Fibroblast of the aortic adventitia (primary cell): ENCODE measurements around the gene MBNL2. TPM values are rescaled to one million over a fixed set of nuclear protein-coding genes. Genes with fewer than 3 reads are reported as not detected.

ENCODE experiments used
- DNase-seq: peaks from one replicate; pipeline ENCODE4 v3.0.0-alpha.2; 2010; ENCODE audit warnings: low read depth
- H3K4me3 ChIP-seq: 2 replicates; pipeline ENCODE4 v1.5.1; 2011; ENCODE audit warnings: low read depth, mild to moderate bottlenecking, control low read depth, low read length, moderate library complexity
- total RNA-seq: library from RNA; depleted of rRNA; stranded (reverse); fragments of >200 nt; gene quantifications from 2 replicates; pipeline ENCODE4 v1.2.3, GENCODE V29; 2012; ENCODE audit warnings: low replicate concordance
- TF ChIP-seq, protein P1 (sequence below): IDR thresholded peaks from 2 replicates; pipeline ENCODE4 v1.5.1; 2011; ENCODE audit warnings: mild to moderate bottlenecking, low read length, control low read depth, inconsistent platforms; ENCODE audit not compliant: insufficient read depth

MBNL2 gene
- total RNA-seq, 1 donor: 120 TPM

GRCh38 chr13:97385854-97386253 lies 163.7 kb downstream of the MBNL2 start:
- peak; percentile 25 for DNase-seq
- no peak overlapping the region for H3K4me3 ChIP-seq
- TF ChIP-seq, protein P1, sequence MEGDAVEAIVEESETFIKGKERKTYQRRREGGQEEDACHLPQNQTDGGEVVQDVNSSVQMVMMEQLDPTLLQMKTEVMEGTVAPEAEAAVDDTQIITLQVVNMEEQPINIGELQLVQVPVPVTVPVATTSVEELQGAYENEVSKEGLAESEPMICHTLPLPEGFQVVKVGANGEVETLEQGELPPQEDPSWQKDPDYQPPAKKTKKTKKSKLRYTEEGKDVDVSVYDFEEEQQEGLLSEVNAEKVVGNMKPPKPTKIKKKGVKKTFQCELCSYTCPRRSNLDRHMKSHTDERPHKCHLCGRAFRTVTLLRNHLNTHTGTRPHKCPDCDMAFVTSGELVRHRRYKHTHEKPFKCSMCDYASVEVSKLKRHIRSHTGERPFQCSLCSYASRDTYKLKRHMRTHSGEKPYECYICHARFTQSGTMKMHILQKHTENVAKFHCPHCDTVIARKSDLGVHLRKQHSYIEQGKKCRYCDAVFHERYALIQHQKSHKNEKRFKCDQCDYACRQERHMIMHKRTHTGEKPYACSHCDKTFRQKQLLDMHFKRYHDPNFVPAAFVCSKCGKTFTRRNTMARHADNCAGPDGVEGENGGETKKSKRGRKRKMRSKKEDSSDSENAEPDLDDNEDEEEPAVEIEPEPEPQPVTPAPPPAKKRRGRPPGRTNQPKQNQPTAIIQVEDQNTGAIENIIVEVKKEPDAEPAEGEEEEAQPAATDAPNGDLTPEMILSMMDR: no peak

DNA sequence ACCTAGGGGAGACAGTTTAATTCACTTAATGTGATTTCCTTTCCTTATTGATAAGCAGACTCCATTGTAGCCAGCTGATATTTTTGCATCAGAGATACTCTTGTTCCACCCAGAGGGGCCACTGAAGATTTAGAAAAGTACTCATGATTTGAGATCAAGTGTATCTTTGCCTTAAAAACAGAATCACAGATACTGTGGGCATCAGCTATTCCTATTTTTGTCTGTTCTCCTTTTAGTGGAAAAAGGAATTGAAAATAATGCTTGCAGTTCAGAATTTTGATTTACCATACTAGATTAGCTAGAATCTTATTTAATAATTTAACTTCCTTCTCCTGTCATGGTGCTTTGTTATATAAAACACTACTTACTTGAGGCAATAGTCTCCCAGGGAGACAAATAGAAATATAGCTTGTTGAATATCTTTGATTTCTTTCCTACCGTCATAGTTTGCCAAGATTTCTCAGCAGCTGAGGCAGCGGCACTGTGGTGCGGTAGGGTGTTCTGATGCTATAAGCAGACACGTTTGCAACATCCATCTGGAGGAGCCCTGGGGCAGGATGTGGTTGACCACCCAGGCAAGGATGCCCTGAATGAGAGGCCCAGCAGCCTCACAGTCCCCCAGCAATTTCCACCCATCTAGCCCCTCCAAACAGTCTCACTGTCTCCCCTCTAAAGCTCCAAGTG lies 164.8 kb downstream of the MBNL2 start:
- TF ChIP-seq, protein P1: no peak
- no peak overlapping the region for H3K4me3 ChIP-seq
- DNase-seq: no peak

DNA sequence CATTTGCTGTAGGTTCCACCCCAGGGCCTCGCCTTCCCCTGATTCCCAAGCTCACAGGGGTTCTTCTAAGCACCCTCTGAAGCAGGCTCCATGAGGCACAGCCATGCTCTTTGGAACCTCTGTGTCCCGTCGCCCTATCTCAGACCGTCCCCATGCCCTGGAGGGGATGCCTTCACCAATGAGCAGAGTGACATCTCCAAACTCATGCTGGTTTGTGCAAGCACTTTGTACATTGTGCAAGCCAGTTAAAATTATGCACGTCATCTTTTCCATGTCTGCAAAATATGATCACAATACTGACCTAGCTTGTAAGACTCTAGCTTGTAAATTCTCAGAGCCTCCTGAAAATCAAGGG lies 165.3 kb downstream of the MBNL2 start:
- DNase-seq: no peak
- TF ChIP-seq, protein P1: no peak
- no peak overlapping the region for H3K4me3 ChIP-seq

- TF ChIP-seq, protein P1: no peak
- no peak overlapping the region for H3K4me3 ChIP-seq
- no peak for DNase-seq
Measured at GRCh38 chr13:97387890-97388289, 165.8 kb downstream of the MBNL2 start.

DNA sequence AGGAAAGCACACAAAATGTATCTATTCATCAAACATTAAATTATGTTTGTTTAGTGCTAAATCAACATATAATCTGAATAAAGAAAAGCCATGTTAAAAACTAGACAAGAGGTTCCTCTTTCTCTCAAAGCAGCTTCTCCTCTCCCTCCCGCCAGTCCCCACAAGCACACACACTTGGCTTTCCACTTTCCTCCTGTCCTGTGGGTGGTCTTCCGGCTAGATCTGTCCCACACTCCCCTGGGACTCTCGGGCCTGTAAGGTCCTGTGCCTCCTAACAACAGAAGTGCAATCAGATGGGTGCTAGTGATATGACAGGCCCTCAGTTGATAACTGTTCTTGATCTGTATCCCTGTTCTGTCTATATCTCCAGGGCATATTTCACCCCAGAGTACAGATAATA lies 166.2 kb downstream of the MBNL2 start:
- H3K4me3 ChIP-seq: no peak overlapping the region
- DNase-seq: no peak
- TF ChIP-seq, protein P1: no peak

GRCh38 chr13:97390941-97391600 lies 168.9 kb downstream of the MBNL2 start:
- TF ChIP-seq, protein P1: no peak
- no peak overlapping the region for H3K4me3 ChIP-seq
- DNase-seq: peak; percentile 35
